ENCODE measurements around the gene KCND3. TPM values are rescaled to one million over a fixed set of nuclear protein-coding genes. Genes with fewer than 3 reads are reported as not detected.

KCND3 gene
- total and polyA plus RNA-seq, 2 experiments from 2014 or later: 0.16 to 0.33 TPM

GRCh38 chr1:112026501-112026900 lies 37.0 kb upstream of the KCND3 start:
- peaks cover 27% of the 10 kb centered on the region for H3K27me3 ChIP-seq
- no peaks in the 10 kb centered on the region for H3K36me3 ChIP-seq
- no peaks in the 10 kb centered on the region for H3K9me3 ChIP-seq (ENCODE audit: low read depth)
- no peak for TF ChIP-seq CTCF (IDR thresholded peaks at IDR 0.05; ENCODE audit: low read depth, low read length)
- no peaks in the 10 kb centered on the region for H3K4me1 ChIP-seq (ENCODE audit: low read depth)
- DNase-seq (ENCODE audit: low read depth in 1 of 2, low spot score in 1 of 2): no peak
- no peak overlapping the region for H3K4me3 ChIP-seq
- H3K27ac ChIP-seq: no peak overlapping the region

GRCh38 chr1:112026016-112026415 lies 36.5 kb upstream of the KCND3 start:
- no peak overlapping the region for H3K27ac ChIP-seq
- DNase-seq (ENCODE audit: low read depth in 1 of 2, low spot score in 1 of 2): no peak
- H3K4me3 ChIP-seq: no peak overlapping the region
- no peak for TF ChIP-seq CTCF (IDR thresholded peaks at IDR 0.05; ENCODE audit: low read depth, low read length)
- no peaks in the 10 kb centered on the region for H3K4me1 ChIP-seq (ENCODE audit: low read depth)
- no peaks in the 10 kb centered on the region for H3K9me3 ChIP-seq (ENCODE audit: low read depth)
- peaks cover 27% of the 10 kb centered on the region for H3K27me3 ChIP-seq
- H3K36me3 ChIP-seq: no peaks in the 10 kb centered on the region

GRCh38 chr1:112021263-112021662 lies 31.8 kb upstream of the KCND3 start:
- Histone ChIP-seq H3K9me3 (ENCODE audit: low read depth) (no peaks in the 10 kb centered on the region), H3K27me3 (peaks cover 14% of the 10 kb centered on the region), H3K27ac (no peak overlapping the region), H3K4me3 (no peak overlapping the region), H3K4me1 (ENCODE audit: low read depth) (no peaks in the 10 kb centered on the region), H3K36me3 (no peaks in the 10 kb centered on the region)
- no peak for TF ChIP-seq CTCF (IDR thresholded peaks at IDR 0.05; ENCODE audit: low read depth, low read length)
- DNase-seq (ENCODE audit: low read depth in 1 of 2, low spot score in 1 of 2): no peak

- Histone ChIP-seq H3K27me3 (peaks cover 16% of the 10 kb centered on the region), H3K9me3 (ENCODE audit: low read depth) (no peaks in the 10 kb centered on the region), H3K27ac (no peak overlapping the region), H3K4me3 (no peak overlapping the region), H3K4me1 (ENCODE audit: low read depth) (no peaks in the 10 kb centered on the region), H3K36me3 (no peaks in the 10 kb centered on the region)
- TF ChIP-seq CTCF (IDR thresholded peaks at IDR 0.05; ENCODE audit: low read depth, low read length): no peak
- DNase-seq (ENCODE audit: low read depth in 1 of 2, low spot score in 1 of 2): no peak
Observed at GRCh38 chr1:112017183-112017582, 27.7 kb upstream of the KCND3 start.

GRCh38 chr1:112012823-112013222 lies 23.4 kb upstream of the KCND3 start:
- no peak overlapping the region for H3K27ac ChIP-seq
- H3K4me3 ChIP-seq: no peak overlapping the region
- H3K27me3 ChIP-seq: peaks cover 19% of the 10 kb centered on the region
- no peaks in the 10 kb centered on the region for H3K36me3 ChIP-seq
- no peaks in the 10 kb centered on the region for H3K4me1 ChIP-seq (ENCODE audit: low read depth)
- DNase-seq (ENCODE audit: low read depth in 1 of 2, low spot score in 1 of 2): no peak
- no peaks in the 10 kb centered on the region for H3K9me3 ChIP-seq (ENCODE audit: low read depth)
- no peak for TF ChIP-seq CTCF (IDR thresholded peaks at IDR 0.05; ENCODE audit: low read depth, low read length)

- Histone ChIP-seq H3K27me3 (peaks cover 26% of the 10 kb centered on the region), H3K27ac (no peak overlapping the region), H3K4me3 (no peak overlapping the region), H3K36me3 (no peaks in the 10 kb centered on the region), H3K9me3 (ENCODE audit: low read depth) (no peaks in the 10 kb centered on the region), H3K4me1 (ENCODE audit: low read depth) (no peaks in the 10 kb centered on the region)
- TF ChIP-seq CTCF (IDR thresholded peaks at IDR 0.05; ENCODE audit: low read depth, low read length): no peak
- peak in 1 of 2 donors; percentile 48 for DNase-seq (ENCODE audit: low read depth in 1 of 2, low spot score in 1 of 2)
Observed at GRCh38 chr1:112011202-112011601, 21.7 kb upstream of the KCND3 start.

All from cardiac muscle cell (in vitro differentiated cells and primary cell).